IMR-90 (cell line): ENCODE results near the gene INO80D.

Experiments
- ELK1 ChIP-seq: fragments of 150-350 bp; IDR thresholded peaks from 2 replicates; pipeline ENCODE4 v1.6.1; 2016; ENCODE audit warnings: low read depth, mild to moderate bottlenecking, low read length, moderate library complexity, borderline replicate concordance
- POLR2A ChIP-seq: IDR thresholded peaks from 2 replicates; pipeline ENCODE4 v1.6.1; 2012; ENCODE audit warnings: mild to moderate bottlenecking, low read depth, low read length
- SMC3 ChIP-seq: fragments of 150-350 bp; IDR thresholded peaks from 2 replicates; pipeline ENCODE4 v1.6.1; 2016; ENCODE audit warnings: low read depth, mild to moderate bottlenecking, antibody characterized with exemption, low read length, moderate library complexity

DNA sequence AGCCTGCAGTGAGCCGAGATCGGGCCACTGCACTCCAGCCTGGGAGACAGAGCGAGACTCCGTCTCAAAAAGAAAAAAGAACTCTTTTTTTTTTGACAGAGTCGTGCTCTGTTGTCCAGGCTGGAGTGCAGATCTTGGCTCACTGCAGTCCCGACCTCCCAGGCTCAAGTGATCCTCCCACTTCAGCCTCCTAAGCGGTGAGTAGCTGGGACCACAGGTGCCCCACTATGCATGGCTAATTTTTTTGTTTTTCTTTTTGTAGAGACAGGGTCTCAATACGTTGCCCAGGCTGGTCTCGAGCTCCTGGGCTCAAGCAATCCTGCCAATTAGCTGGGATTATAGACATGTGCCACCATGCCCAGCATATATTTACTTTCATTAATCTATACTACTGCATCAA, 12.5 kb upstream of the INO80D start:
- TF ChIP-seq SMC3 (no peak), ELK1 (no peak), POLR2A (no peak)
